ENCODE data around the gene TRRAP.
"Not testable (repeated sequence)": the region's sequence is repeated elsewhere in the genome, so short reads cannot be mapped to it uniquely, and the experiment has no call there.

TRRAP gene

DNA sequence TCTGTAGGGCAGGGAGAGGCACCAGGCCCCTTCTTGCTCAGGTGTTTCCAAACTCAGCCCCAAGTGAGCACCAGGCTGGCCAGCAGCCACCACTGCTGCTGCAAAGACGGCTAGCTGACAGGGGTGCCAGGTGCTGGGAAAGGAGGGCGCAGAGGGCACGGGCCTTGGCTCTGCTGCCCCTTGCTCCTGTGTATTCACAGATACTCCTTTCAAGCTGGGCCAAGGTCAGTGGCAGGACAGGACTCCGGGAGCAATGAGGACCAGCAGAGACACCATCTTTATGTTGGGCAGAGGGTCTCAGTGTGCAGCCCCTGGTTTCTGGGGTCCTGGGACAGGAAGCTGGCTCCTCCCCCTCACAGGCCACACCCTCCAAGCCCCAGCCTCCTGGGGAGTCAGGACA, 155.4 kb downstream of the TRRAP start:
- DNase-seq, result no peak

DNA sequence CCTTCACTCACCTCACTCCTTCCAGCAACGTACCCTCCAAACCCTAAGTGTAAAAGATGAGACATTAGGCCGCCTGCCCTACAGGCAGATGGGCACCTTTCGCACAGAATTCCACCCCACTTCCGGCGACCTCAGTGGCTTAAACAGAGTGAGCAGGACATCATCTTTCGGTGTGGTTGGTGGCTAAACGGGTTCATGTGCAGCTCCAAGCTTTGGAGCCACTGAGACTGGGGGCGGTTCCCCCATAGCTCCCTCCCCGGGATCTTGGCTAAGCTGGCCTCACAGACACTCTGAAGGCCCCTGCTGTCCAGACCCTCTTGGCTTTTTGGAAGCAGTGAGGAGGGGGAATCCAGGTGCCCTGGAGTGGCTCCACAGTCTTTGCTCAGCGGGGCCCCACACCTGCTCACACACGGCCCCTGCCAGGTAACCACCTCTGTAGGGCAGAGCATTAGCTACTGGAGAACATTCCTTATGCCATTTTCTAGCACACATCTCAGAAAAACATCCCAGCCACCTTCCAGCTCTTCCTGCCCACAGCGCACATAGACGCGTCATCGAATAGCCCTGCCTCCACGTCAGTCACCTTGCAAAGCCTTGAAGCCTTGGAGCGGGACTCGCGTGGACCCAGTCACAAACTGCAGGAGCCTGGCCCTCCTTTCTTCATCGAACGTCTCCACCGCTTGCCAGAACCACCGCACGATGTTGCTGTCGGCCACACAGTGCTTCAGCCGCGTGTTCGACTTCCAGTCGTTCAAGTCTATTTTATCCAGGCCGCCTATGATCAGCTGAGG, 156.8 kb downstream of the TRRAP start:
- DNase-seq, result no peak

DNA sequence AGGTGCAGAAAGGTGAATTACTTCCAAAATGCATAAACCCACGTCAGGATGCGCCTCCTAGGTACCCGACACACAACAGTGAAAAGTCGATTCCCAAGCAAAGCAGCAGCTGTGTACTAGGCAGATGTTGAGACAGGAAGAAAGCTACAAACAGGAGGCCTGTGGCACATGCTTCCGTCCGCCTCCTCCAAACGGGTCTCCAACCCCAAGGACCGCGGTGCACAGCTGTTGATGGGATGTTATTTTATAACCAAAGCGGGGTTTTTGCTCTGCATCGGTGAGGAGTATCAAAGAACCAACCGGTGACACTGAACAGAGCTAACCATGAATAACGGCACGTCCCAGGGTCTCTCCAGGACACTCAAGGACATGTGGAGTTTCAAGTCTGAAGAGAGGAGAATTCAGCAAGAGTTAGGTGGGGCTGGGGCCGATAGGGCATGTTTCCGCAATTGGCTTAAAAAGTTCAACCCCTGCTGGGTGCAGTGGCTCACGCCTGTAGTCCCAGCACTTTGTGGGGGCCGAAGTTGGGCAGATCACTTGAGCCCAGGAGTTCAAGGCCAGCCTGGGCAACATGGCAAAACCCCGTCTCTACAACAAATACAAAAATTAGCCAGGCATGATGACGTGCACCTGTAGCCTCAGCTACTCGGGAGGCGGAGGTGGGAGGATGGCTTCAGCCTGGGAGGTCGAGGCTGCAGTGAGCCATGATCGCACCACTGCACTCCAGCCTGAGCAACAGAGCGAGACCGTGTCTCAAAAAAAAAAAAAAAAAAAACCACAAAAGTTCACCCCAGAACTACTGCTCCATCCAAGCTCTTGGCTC, 157.6 kb downstream of the TRRAP start:
- no peak for DNase-seq

DNA sequence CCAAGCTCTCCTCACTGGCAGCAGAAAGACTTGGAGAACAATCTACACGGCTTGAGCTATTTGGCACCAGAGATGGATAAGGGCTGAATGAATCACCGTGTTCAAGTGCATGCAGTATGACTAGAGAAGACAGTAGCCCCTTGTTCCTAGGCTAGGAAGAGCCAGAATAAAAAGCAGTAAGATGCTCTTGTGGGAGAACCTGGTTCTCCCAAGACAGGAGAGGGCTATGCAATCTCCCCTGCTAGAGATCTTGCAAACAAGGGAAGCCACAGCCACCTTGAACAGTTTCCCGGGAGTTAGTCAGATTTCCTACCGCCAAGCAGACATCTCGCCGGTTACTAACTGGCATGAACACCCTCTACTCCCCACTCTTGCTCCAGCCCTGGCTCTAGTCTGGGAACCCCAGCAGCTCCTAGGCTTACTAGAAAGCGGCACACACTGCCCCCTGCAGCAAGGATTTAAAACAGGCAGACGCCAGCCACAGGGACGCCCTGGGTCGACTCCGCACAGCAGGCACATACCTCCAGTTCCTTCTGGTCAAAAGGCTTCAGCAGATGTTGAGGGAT, 158.3 kb downstream of the TRRAP start:
- DNase-seq, result no peak

DNA sequence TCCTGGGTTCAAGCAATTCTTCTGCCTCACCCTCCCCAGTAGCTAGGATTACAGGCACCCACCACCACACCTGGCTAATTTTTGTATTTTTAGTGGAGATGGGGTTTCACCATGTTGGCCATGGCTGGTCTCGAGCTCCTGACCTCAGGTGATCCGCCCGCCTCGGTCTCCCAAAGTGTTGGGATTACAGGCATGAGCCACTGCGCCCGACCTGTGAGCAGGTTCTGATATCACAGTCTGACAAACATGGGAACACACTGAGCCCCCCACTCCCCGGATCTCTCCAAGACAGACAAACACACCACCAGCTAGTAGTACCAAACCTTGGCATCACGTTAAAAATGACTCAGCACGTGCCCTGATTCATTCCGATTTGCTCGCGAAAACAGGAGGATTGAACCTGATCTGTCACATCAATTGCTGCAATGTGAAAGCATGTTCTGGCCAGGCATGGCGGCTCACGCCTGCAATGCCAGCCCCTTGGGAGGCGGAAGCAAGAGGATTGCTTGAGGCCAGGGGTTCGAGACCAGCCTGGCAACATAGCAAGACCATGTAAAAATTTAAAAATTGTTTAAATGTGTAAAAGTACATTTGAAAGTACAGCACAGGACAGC, 159.1 kb downstream of the TRRAP start:
- no peak for DNase-seq

DNA sequence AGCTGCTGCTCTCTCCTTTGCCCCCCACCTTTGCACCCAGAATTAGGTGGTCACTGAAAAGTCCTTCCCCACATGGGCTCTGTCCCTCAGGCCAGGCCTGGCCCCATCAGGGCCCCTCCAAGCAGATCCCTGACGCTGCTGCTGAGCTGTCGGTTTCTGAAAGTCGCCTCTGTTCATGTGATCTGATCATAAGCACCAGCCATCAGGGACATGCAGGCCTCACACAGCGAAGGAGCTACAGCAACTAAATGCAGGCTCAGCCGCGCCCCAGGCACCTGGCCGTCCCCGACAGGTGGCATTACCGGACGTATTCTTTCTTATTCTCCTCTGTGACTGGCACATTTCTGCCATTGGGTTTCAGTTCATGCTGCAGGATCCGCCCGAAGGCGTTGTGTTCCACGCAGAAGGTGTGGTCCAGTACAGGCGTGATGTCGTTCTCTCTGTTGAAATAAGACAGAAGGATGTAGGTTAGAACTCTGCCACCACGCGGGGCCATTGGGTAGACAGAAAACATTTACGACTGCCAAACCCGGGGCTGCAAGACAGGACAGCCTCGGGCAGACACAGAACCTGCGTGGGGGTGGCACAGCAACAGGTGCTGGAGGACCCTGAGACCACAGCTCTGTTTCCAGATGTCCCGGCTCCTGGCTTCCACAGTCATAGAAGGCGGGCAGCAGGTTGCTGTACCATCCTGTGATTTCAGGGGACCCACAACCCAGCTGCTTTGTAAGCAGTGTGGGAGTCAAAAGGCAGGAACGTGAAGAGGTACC, 159.9 kb downstream of the TRRAP start:
- DNase-seq, result no peak

DNA sequence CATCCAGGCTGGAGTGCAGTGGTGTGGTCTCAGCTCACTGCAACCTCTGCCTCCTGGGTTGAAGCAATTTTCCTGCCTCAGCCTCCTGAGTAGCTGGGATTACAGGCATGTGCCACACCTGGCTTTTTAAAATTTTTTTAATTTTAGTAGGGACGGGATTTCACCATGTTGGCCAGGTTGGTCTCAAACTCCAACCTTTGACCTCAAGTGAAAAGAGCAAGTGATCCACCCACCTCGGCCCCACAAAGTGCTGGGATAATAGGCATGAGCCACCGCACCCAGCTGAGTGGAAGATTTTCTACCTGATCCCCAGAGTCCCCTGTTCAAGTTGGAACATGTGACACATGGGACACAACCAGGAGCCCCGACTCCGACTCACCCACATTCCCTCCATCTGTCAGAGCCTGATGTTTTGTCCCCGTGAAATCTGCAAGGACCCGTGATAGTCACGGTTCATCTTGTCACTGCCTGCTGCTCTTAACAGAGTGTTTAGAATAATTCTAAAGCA, 161.1 kb downstream of the TRRAP start:
- no peak for DNase-seq

DNA sequence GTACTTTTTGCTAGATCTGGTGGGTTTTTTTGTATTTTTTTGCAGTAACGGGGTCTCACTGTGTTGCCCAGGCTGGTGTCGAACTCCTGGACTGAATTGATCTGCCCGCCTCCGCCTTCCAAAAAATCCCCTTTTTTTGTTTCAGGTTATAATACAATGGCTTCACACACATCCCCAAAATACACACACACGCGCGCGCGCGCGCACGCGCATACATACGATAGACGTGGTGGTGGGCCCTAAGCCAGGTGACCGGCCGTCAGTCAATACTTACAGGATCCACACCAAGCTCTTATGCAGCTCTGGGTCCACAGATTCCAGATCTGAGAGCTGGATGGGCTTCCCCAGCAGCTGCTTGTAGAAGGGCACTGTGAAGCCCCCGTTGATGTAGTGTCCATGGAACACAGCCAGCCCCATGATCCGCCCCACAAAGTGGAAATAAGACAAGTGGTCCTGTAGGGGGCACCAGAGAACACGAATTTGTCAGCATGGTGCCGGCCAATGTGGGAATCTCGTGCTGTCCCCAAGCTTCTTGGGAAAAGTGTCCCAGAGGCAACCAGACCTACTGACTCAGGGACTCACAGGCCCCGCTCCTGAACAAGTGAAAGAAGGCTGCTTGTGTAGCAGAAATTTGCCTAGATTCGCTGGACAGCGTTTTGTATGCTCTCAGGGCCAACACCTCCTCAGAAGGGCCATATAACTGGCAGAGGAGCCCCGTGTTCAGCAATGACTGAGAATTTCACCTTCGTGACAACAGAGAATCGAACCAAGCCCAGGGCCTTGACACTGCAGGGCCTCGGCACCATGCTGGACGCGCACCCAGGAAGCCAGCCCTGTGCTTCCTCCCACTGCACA, 162.0 kb downstream of the TRRAP start:
- peak; percentile 73 for DNase-seq

DNA sequence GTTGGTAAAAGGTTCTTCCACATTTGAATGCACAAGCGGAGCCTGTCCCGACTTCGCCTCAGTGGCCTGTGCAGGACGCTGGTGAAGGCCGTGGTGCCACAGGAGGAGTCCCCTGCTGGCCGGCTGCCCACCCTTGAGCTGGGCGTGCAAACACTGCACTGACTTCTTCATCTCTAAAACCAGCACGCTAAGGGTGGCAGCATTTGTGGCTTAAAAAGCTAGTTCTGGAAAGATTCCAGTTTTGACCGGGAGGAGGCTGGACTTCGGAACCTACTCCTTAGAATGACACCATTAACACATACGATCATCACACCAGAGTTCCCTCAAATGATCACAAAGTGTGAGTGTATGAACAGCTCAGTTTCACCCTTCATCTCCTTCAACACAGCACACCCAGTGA, 163.2 kb downstream of the TRRAP start:
- DNase-seq, result no peak

DNA sequence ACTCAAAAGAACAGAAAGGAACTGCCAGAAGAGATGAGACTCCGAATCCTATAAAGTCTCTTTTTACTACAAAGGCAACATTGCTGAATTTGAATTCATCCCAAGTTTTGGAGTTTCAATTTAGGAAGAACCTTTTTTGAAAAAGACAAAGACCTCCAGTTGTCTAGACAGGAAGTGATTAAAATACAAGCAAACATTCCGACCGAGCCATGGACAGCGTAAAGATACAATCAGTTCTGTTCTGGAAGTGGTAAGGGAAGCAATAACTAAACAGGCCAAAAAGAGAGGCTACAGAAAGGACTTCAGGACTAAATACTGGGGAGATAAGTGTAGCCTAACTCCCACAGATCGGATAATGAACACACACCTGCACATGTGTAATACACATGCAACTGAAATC, 164.6 kb downstream of the TRRAP start:
- DNase-seq, result no peak

DNA sequence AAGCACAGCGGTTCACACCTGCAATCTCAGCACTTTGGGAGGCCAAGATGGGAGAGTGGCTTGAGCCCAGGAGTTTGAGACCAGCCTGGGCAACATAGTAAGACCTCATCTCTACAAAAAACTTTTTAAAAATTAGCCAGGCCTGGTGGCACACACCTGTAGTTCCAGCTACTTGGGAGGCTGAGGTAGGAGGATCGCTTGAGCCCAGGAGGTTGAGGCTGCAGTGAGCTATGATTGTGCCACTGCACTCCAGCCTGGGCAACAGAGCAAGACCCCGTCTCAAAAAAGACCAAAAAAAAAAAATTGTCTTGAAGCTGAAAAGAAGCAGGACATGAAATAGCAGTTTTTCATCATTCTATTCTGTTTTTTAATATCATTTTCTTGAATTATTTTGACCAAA, 166.5 kb downstream of the TRRAP start:
- DNase-seq, result not testable (repeated sequence)

DNA sequence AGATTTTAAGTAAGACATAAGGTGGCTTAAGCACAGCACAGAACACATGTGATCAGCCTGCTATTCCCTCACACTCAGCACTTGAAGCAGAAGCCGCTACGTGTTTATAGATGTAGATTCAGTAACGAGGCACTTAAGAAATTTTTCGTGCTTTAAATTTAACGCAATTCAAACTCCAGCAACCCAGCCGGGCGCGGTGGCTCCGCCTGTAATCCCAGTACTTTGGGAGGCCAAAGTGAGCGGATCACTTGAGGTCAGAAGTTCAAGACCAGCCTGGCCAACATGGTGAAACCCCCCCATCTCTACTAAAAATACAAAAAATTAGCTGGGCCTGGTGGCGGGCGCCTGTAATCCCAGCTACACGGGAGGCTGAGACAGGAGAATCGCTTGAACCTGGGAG, 167.9 kb downstream of the TRRAP start:
- not testable (repeated sequence) for DNase-seq

DNA sequence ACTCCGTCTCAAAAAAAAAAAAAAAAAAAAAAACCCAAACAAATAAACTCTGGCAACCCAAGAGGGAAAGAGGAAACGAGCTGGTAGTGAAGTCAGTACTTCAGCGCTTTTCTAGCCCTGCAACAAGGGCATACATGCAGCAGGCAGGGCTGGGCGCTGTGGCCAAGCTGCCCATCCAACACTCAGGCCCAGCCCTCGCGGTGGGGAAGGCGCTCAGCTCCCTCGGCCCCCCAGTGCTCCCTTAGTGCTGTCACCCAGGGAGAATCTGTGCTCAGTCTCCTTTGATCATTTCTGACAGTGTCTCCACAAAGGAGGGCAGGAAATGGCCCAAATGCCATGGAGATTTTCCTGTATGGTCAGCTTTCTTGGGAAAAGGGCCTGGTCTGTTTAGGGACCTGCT, 168.4 kb downstream of the TRRAP start:
- no peak for DNase-seq

DNA sequence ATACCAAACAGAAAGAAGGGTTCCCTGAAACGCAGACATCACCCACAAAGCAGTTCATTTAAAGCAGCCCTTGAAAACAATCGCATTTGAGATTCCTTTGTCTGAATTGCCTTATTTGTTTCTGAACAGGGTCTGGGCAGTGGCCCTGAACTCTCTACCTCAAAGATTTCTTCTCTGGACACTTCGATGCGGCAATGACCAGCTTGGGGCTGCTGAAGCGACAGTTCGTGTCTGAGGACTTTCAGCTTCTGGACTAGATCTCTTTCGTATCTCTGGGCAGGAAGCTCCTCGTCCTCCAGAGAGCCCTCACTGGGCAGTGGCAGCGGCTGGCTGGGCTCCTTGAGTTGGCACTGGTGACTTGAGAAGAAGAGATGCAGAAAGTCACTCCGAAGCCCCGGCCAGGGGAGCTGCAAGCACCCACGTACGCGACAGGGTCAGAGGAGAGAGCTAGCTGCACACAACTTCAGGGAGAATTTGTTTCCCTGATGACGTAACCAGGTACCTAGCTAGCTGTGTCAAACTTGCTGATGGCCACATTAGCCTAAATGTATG, 169.3 kb downstream of the TRRAP start:
- no peak for DNase-seq

DNA sequence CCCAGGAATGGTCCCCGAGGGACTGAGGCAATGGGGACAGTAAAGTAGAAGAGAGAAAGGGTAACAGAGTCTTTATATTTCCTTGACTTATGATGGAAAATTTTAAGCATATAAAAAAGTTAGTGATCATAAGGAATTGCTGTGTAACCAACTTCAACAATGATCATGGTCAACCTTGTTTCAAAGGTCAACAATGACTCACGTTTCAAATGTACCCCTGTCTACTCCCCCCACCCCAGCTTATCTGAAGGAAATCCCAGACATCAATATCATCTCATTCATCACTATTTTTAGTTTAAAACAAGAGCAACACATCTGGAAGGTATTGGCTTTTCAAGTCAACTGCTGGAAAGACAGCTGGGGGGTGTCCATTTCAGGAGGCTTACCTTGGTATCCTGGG, 172.6 kb downstream of the TRRAP start:
- DNase-seq, result no peak

DNA sequence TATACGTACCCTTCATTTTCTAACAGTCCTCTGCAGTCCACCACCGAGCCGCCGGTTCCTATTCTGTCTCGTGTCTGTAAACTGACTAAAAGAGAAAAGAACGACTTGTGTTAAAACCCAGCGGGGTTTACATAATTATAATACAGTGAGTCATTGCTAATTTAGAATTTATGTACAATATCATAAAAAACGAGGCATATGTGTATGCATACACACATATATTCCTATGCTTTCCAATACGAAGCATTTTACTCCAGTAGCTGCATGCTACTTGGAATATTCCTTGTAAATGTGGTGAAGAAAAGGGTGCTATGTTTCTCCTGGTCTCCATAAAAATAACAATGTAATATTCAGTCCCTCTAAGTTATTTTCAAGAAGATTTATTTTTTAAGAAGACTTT, 176.4 kb downstream of the TRRAP start:
- DNase-seq, result no peak

DNA sequence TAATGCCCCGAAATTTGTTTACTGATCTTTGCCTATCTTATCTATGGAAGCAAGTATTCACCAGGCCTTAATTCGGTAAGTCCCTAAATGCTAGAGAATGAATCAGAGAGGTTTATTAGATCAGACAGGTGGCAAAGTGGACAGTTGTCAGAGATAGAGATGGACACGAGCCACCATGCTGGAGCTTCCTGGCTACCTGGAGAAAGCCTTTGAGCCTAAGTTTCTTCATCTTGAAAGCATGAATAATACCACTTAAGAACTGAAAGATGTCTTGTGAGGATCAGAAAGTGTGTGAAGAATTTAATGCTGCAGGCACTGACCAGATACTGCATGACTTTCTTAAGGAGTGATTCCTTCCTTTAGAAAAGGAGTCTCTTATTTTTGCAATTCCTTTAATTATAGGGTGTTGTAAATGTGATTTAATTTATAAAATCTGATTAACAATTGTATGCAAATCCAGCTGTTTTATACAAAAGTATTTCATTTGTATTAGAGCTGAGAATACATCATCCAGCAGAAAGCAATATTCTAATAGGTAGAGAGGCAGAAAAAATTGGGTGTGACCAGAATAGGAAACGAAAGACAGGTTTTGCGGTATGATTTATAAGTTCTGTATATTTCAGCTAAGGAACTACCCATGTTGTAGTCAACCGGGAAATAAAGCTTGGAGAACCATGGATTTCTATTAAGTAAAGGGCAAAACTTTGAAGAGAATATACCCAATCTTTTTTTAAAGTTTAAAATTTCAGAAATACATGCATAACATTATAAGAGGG, 182.9 kb downstream of the TRRAP start:
- DNase-seq, result no peak

All from NCI-H1105 (cell line).